Keratinocyte (primary cell): ENCODE measurements around the gene TOR4A.

Source experiments
- EZH2 ChIP-seq: IDR thresholded peaks from one replicate; pipeline ENCODE4 v1.6.1; 2012; ENCODE audit warnings: inconsistent platforms, mild to moderate bottlenecking, low read length, moderate library complexity
- TF ChIP-seq, protein P1 (sequence below), 3 experiments: IDR thresholded peaks in 1 of 3; conservative IDR thresholded peaks in 1 of 3; optimal IDR thresholded peaks in 1 of 3; 2 replicates in 2 of 3; 3 replicates in 1 of 3; pipeline versions ENCODE3 to v1.5.1; 2011; ENCODE audit warnings: low read length in 3 of 3, mild to moderate bottlenecking in 3 of 3, moderate library complexity in 2 of 3, control low read depth in 1 of 3, inconsistent platforms in 1 of 3; ENCODE audit not compliant: insufficient read depth in 2 of 3; ENCODE audit errors: extremely low read depth in 1 of 3

DNA sequence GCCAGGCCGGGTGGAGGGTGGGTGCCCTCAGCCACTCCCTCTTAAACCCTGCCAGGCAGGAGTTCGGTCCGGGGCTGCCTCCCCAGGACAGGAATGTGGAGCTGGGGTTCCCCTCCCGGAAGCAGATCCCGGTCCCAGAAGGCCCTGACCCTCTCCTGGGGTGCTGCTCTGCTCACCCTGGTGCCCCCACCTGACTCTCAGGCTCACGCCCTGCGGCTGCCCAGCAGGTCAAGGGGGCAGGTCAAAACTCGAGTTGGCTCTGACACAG lies 28.2 kb downstream of the TOR4A start:
- TF ChIP-seq EZH2: no peak
- TF ChIP-seq, protein P1, sequence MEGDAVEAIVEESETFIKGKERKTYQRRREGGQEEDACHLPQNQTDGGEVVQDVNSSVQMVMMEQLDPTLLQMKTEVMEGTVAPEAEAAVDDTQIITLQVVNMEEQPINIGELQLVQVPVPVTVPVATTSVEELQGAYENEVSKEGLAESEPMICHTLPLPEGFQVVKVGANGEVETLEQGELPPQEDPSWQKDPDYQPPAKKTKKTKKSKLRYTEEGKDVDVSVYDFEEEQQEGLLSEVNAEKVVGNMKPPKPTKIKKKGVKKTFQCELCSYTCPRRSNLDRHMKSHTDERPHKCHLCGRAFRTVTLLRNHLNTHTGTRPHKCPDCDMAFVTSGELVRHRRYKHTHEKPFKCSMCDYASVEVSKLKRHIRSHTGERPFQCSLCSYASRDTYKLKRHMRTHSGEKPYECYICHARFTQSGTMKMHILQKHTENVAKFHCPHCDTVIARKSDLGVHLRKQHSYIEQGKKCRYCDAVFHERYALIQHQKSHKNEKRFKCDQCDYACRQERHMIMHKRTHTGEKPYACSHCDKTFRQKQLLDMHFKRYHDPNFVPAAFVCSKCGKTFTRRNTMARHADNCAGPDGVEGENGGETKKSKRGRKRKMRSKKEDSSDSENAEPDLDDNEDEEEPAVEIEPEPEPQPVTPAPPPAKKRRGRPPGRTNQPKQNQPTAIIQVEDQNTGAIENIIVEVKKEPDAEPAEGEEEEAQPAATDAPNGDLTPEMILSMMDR (optimal IDR thresholded peaks at IDR 0.05 in 1 of 3, IDR thresholded peaks at IDR 0.05 in 1 of 3, conservative IDR thresholded peaks at IDR 0.05 in 1 of 3; ENCODE audit: extremely low read depth in 1 of 3, insufficient read depth in 2 of 3, low read length in 3 of 3): no peak
